Sigmoid colon (tissue), 4 donors: ENCODE results near the gene PGP.

Experiments used
- CTCF ChIP-seq, 4 experiments: fragments of 450-650 bp in 3 of 4; fragments of 200-600 bp in 1 of 4; IDR thresholded peaks; one replicate each; pipeline ENCODE4 v1.5.1; 2016 to 2019; ENCODE audit warnings: antibody characterized with exemption in 4 of 4, mild to moderate bottlenecking in 3 of 4, moderate library complexity in 2 of 4
- EP300 ChIP-seq, 4 donors: sonication (generic); formaldehyde crosslinking; IDR thresholded peaks; one replicate each; pipeline ENCODE4 v1.6.1; 2017; ENCODE audit warnings: antibody characterized with exemption in 4 of 4
- POLR2A ChIP-seq, 2 donors: fragments of 450-650 bp; IDR thresholded peaks; one replicate each; pipeline ENCODE4 v1.6.1; 2016; ENCODE audit warnings: antibody characterized with exemption in 2 of 2, mild to moderate bottlenecking in 2 of 2, moderate library complexity in 2 of 2
- POLR2AphosphoS5 ChIP-seq, 4 donors: sonication (generic); formaldehyde crosslinking; IDR thresholded peaks; one replicate each; pipeline ENCODE4 v1.6.1; 2017; ENCODE audit warnings: antibody characterized with exemption in 4 of 4

- no peak for TF ChIP-seq CTCF (IDR thresholded peaks at IDR 0.05)
- TF ChIP-seq POLR2AphosphoS5 (IDR thresholded peaks at IDR 0.05): no peak
- TF ChIP-seq POLR2A (IDR thresholded peaks at IDR 0.05): no peak
- TF ChIP-seq EP300 (IDR thresholded peaks at IDR 0.05): no peak
These were observed 26.2 kb downstream of the PGP start for GRCh38 chr16:2188395-2188794.
